OCI-M1 (cell line): Measurements from ENCODE around the gene PQBP1.
"Not testable (repeated sequence)": the region's sequence is repeated elsewhere in the genome, so short reads cannot be mapped to it uniquely, and the experiment has no call there.

ENCODE experiments used
- DNase-seq: peaks from one replicate; lab custom pipeline; 2025; lab: John Stamatoyannopoulos, UW

PQBP1 gene

DNA sequence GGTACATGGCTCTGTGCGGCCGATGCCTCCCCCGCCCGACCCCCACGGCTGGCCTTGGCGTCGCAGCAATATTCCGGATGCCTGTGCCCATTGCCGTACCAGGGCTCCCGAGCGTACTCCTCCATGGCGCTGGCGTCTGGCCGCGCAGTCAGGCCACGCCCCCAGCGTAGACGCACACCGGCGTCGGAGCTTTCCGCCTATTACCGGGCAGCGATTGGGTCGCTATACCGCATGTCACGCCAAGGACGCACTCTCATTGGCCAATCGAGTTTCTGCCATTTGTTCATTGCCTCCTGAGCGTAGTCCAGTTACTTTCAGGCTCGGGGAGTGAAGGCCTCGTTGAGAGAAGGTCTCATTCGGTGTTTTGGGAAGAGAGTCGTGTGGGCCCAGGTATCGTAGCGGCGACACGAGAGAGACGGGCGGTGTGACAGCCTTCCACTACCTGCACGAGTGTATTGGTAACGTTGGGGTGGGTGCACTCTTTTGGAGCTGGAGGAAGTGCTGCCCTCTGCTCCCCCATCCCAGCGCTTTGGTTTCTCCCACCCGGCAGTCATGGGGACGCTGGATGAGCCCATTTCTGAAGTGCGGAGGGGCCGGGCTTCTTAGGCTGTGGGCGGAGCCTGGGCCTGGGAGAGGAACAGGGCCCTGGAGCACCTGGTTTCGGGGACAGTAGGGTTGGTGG is at the start of gene PQBP1, which contains the start of gene TIMM17B:
Gene PQBP1 (plus strand): TSS at position 306 of the 682 bp plus-strand sequence. CDS start 580 bp downstream, outside the sequence.
Gene TIMM17B (minus strand): TSS at position 144 of the 682 bp plus-strand sequence. CDS start 19 bp downstream, at position 125.
- peak; percentile 97 for DNase-seq

DNA sequence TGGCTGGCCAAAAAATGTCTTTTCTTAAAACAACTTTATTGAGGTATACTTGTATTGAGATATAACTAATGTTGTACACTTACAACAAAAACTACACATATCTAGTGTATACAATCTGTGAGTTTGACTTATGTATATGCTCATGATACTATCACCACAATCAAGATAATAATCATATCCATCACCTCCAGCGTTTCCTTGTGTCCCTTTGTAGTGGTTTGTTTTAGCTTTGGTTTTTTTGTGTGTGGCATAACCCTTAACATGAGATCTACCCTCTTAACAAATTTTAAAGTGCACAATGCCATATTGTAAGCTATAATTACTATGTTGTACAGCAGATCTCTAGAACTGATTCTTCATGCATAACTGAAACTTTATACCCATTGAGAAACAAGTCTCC is 48.9 kb upstream of the PQBP1 start:
- no peak for DNase-seq

DNA sequence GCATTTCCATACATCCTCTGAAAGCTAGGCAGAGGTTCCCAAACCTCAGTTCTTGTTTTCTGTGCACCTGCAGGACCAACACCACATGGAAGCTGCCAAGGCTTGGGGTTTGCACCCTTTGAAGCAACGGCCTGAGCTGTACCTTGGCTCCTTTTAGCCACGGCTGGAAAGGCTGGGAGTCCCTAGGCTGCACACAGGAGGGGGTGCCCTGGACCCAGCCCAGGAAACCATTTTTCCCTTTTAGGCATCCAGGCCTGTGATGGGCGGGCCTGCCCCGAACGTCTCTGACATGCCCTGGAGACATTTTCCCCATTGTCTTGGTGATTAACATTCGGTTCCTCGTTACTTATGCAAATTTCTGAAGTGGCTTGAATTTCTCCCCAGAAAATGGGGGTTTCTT is 44.9 kb upstream of the PQBP1 start:
- DNase-seq, result no peak

DNA sequence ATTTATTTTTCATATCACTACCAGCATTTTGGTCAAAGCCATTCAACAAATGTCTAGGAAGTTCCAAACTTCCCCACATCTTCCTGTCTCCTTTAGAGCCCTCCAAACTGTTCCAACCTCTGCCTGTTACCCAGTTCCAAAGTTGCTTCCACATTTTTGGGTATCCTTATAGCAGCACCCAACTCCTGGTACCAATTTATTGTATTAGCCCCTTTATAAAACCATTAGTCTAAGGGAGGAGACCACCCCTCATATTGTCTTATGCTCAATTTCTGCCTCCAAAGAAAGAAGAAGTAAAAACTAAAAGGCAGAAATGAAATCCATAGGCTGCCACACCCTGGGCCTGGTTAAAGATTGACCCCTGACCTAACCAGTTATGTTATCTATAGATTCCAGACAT is 44.2 kb upstream of the PQBP1 start:
- not testable (repeated sequence) for DNase-seq

DNA sequence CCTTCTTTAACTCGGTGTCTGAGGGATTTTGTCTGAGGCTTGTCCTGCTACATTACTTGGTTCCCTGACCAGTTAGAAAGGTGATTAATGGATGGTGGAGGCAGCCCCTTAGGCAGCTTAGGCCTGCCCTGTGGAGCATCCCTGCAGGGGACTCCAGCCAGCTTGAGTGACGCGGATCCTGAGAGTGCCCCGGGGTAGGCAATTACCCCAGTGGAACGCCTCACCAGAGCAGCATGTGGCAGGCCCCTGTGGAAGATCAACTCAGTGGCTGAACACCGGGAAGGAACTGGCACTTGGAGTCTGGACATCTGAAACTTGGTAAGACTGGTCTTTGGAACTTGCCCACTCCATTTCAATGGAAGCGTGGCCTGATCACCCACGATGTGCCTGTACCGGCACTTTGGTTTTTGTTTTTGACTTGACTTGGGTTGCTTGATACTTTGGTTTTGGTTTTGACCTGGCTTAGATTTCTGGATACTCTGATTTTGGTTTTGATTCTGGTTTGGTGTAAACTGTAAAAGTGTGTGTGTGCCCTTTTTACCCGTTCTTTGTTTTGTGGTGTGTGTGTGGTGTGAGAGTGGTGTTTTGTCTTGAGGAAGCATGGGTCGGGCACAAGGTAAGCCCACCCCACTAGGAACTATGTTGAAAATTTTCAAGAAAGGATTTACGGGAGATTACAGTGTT is 43.5 kb upstream of the PQBP1 start:
- not testable (repeated sequence) for DNase-seq

- DNase-seq, result peak; percentile 47
These were observed 42.8 kb upstream of the PQBP1 start for GRCh38 chrX:48854898-48855297.

GRCh38 chrX:48864210-48864609 is 33.5 kb upstream of the PQBP1 start:
- DNase-seq, result peak; percentile 67

DNA sequence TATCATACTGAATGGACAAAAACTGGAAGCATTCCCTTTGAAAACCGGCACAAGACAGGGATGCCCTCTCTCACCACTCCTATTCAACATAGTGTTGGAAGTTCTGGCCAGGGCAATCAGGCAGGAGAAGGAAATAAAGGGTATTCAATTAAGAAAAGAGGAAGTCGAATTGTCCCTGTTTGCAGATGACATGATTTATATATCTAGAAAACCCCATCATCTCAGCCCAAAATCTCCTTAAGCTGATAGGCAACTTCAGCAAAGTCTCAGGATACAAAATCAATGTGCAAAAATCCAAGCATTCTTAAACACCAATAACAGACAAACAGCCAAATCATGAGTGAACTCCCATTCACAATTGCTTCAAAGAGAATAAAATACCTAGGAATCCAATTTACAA is 25.7 kb upstream of the PQBP1 start:
- DNase-seq, result not testable (repeated sequence)

DNA sequence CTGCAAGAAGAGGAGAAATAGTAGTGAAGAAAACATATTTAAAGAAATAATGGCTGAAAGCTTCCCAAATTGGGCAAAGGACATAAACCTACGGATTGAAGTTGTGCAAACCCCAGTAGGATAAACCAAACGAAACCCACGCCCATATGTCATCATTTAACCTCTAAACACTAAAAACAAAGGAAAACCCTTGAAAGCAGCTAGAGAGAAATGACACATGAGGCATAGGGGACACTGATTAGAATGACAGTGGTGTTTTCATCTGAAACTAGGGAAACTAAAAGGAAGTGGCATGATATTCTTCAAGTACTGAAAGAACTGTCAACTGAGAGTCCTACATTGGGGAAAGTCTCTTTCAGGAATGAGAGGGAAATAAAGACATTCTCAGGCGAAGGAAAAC is 20.8 kb upstream of the PQBP1 start:
- not testable (repeated sequence) for DNase-seq

DNA sequence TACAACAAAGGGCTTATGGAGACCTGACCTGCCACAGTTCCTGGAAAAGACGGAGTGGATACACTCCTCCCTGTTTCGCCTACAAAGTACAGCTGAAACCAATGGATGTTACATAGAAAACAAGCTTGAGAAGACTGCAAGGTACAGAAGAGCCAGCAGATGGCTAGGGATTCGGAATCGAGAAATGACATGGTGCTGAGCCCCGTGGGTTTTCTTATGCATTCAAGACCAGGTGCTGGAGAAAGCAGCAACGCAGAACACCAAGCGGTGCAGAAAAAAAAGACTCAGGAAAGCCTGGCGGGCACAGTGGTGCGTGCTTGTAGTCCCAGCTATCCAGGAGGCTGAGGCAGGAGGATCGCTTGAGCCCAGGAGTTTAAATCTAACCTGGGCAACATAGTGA is 14.0 kb upstream of the PQBP1 start:
- DNase-seq, result peak; percentile 4

DNA sequence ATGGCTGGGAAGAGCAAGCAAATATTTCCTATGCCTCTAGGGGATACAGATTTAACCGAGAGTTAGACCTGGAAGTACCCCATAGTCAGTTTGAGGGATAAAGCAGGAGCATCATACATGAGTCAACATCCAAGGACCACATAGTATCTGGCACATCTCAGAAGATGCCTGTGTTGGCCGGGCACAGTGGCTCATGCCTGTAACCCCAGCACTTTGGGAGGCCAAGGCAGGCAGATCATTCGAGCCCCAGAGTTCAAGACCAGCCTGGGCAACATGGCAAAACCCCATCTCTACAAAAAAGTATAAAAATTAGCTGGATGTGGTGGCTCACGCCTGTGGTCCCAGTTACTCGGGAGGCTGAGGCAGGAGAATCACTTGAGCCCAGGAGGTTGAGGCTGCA is 11.1 kb upstream of the PQBP1 start:
- not testable (repeated sequence) for DNase-seq

- DNase-seq, result no peak
These were observed 7.3 kb upstream of the PQBP1 start for GRCh38 chrX:48890296-48890925.

DNA sequence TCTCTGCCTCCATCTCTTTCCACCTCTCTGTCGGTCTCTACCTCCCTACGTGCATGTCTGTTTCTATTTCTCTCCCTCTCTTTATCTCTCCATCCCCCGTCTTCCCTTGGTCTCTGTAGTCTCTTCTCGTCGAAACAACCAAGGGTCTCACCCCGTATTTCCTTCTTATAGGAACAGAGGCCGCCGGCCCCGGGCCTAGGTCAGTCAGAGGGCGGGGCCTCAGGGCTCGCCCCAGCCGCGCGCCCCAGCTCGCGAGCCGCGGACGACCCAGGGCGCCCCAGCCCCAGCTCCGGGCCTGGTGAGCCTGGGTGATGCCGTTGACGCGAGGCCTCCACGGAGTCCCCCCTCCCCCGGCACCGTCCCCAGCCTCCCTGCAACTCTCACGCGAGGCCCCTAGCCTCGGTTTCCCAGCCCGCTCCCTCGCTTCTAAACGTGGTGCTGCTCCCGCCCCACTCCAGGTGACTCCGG is 6.8 kb upstream of the PQBP1 start:
- DNase-seq, result no peak

- peak; percentile 92 for DNase-seq
These were observed 6.1 kb upstream of the PQBP1 start for GRCh38 chrX:48891402-48892288.

DNA sequence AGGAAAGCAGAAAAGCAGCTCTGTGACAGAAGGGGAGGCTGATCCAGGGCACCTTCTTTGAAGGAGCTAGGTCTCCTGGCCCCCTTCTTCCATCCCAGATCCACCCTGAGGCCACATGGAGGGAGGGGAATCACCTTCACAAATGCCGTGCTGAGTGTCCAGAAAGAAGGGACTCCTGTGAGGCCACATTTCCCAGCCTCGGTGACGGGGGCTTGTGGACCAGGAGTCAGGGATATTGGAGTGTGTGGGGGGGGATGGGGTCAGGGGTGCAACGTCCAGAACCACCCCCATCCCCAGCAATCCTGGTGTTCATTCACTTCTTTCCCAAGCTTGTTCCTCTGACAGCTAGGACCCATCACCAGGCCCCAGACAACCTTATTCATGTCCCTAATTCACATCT is 4.8 kb upstream of the PQBP1 start:
- DNase-seq, result no peak

DNA sequence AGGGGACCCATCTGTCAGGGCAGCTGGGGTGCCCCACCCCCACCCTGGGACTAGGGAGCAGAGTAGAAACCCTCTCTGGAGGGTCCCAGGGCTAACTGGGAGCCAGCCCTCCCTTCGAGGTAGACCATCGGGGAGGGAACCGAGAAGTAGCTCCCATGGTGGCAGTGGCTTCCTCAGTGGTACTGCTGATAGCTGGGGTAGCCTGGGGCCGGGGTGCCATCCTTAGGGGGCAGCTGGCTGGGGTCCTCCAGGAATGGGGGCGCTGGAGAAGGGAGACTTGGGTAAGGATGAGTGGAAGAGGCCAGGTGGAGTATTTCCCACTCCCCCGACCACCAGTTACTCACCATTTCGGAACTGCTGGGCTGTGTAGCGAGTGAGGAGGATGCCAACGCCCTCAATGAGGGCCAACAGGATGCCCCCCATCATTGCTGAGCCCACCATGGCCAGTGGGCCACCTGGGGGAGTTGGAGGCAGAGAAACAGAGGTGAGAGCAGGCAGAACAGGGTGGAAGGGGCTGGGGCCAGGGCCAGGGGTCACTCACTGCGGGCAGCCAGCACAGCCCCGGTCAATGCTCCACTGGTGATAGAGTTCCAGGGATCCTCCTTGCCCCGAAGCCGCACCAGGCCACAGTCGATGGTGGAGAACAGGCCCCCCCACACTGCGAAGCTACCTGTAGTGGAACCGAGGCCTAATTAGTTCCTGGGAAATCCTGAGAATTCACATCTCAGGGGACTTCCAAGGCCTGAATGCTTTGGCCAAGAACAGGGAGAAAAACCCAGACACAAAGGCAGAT is 4.0 kb upstream of the PQBP1 start:
- DNase-seq, result no peak

DNA sequence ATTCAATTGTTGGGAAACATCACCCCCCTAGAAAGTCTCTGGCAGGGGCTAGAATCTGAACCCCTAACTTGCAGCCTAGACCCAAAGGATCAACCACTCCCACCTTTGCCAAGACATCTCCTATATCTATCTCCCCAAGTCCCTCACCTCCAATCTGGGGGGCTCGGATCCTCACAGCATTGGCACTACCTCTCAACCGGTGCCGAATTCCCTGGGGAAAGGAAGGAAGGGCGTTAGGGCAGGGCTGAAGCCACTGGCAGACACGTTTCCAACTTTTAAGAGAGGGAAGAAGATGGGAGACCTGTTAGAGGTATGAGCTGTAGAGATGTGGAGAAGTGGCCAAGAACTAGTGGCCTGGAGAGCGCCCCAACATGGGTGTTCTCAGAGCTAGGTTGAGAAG is 2.8 kb upstream of the PQBP1 start:
- no peak for DNase-seq

- peak; percentile 87 for DNase-seq
These were observed 1.1 kb upstream of the PQBP1 start for GRCh38 chrX:48896611-48897011.

DNA sequence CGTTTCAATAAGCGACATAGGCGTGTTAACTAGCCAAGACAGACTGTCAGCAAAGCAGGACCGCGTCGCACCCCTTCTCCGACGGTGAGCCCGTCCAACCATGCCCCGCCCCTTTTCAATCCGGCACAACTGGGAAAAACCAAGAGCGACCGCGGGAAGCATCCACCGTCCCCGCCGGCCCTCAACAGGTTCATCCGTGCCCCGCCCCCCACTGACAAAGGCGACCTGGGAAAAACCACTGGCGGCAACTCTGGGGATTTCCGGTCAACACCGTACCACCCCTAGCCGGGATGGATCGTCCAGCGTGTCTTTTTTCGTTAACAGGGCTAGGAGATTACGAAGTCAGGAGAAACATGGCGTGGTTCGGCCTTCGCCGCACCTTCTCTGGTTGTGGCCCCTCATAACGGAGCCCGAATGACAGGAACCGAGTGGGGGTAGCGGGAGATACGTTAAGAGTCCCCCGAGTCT is 539 bp upstream of the PQBP1 start:
- peak; percentile 93 for DNase-seq

- DNase-seq, result no peak
These were observed 1.3 kb downstream of the PQBP1 start for GRCh38 chrX:48899078-48899410.

DNA sequence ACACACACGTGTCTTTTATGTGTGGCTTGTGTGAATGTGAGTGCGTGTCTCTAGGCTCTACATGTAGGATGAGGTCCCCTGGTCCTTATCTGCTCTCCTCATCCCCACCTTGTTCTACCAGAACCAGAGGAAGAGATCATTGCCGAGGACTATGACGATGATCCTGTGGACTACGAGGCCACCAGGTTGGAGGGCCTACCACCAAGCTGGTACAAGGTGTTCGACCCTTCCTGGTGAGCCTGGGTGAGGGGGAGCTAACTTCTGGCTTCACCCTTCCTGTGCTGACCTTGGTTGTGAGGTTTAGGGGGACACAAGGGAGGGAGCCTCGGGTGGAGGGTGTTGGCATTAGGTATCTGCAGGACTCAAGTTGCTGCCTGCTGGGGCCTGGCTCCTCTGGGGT is 3.3 kb downstream of the PQBP1 start:
- DNase-seq, result no peak
